Body of pancreas (tissue), 4 donors: ENCODE measurements around the gene ZNF423.

Experiments used
- CTCF ChIP-seq, 7 experiments: fragments of 450-650 bp in 4 of 7; fragments of 200-600 bp in 3 of 7; sonication (generic) in 3 of 7; IDR thresholded peaks; one replicate each; pipeline ENCODE4 v1.5.1; 2016 to 2019; ENCODE audit warnings: antibody characterized with exemption in 7 of 7
- POLR2A ChIP-seq, 3 donors: fragments of 450-650 bp; IDR thresholded peaks; one replicate each; pipeline ENCODE4 v1.6.1; 2016; ENCODE audit warnings: antibody characterized with exemption in 3 of 3, mild to moderate bottlenecking in 2 of 3

DNA sequence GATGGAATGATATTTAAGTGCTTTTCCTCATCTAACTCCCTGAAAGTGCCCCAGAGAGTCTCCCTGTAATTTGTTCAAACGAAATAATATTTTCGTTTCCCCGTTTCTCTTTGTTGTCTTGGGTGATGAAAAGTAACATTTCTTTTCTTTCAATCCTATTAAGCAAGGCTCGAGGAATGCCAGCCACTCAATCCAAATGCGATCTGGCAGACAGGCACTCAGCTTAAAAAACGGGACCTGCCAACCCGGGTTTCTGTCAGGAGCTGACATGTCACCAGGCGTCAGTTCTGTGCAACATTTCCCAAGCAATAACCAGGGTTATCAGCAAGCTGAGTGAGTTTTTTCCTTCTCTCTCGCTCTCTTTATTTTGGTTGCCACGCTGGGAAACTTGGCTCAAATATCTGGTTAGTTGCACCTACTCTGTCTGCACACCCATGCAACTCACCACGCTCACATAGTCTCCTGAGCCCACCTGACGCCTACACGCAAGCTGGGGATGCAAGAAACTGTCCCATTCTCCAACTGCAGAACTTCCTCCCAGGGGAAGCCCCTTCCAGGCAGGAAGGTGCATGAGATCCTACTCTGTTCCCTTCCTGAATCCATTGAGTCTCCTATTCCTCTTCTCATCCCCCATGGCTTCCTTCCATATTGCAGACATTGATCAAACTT is 274.1 kb downstream of the ZNF423 start:
- TF ChIP-seq POLR2A (IDR thresholded peaks at IDR 0.05), result no peak
- TF ChIP-seq CTCF (IDR thresholded peaks at IDR 0.05), result no peak
